Measurements from ENCODE around the gene SUMF1.

DNA sequence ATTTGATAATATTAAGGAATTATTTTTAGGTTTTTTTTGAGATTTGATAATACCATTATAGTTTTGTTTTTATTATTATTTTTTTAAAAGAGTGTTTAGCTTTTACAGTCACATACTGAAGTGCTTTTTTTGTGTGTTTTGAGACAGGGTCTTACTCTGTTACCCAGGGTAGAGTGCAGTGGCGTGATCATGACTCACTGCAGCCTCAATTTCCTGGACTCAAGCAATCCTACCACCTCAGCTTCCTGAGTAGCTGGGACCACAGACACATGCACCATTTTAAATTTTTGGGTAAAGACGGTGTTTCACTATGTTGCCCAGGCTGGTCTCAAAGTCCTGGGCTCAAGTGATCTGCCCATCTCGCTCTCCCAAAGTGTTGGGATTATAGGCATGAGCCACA lies 73.0 kb downstream of the SUMF1 start:
- TF ChIP-seq CTCF (IDR thresholded peaks at IDR 0.05) (no peak), EZH2 (IDR thresholded peaks at IDR 0.05; ENCODE audit: borderline replicate concordance, insufficient read depth, low read depth, low read length, poor library complexity, severe bottlenecking) (no peak)
